ENCODE results near the gene TTC39C.
"Not testable (repeated sequence)": the region's sequence is repeated elsewhere in the genome, so short reads cannot be mapped to it uniquely, and the experiment has no call there.

The TTC39C gene

DNA sequence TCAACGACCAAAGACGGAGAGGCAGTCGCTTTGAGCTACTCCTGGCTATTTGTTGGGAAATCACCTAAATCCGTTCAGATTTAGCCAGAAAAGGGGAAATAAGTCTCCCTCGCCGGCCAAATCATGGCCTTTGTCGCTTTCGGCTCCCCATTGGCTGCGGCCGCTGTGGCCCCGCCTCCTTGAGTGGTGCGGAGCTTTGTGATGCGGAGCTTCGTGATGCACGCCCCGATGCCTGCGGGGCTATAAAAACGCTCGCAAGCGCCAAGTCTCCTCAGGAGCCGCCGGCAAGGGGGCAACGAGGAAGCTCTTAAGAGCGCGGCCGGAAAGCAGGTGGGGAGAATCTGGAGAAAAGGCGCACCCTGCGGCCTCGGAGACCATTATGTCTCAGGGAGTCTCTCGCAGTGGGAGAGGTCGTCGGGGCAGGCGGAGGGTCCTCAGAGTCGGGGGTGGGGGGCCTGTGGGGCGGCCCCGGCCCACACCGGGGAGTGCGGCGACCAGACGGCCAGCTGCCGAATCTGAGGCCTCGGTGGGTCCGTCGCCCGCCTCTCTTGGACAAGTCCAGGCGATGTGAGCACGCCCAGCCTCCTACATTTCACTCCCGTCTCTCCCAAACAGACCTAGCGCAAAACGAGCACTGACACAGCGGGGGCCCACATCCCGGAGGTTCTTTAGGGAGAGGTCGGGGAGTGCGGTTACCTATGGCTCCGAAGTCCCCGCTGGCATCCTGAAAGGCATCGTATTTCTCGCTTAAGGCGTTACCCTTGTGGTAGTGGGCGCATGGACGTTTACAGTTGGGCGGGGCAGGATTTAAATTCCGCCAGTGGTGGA is 124.4 kb downstream of the TTC39C start, which contains the start of gene CABYR:
CABYR (plus strand) TSS at position 274 of the 828 bp plus-strand sequence. CDS start 4,053 bp downstream, outside the sequence.
- DNase-seq = no peak

DNA sequence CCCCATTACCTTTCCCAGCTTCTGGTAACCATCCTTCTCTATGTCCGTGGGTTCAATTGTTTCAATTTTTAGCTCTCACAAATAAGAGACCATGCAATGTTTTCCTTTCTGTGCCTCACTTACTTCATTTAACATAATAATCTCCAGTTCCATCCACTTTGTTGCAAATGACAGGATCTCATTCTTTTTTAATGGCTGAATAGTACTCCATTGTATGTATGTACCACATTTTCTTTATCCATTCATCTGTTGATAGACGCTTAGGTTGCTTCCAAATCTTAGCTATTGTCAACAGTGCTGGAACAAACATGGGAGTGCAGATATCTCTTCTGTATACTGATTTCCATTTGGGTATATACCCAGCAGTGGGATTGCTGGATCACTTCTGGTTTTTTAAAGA is 126.1 kb downstream of the TTC39C start:
- DNase-seq = no peak

DNA sequence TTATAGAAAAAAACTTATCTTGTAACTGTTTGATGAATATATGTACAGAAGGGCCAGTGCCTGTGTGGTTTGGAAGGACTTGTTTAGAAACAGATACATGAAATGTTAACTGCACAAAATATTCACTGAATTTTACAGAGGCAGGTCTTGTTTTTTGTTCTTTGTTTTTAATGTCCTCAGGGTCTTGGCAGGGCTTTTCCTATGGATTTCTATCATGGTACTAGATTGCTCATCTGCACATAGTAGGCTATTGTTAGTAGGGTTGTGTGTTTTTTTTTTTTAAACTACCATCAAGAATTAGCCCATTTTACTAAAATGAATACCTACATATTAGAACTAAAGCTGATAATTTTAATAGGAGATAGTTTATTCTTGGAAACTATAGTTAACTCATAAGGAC is 127.8 kb downstream of the TTC39C start:
- no peak for DNase-seq

DNA sequence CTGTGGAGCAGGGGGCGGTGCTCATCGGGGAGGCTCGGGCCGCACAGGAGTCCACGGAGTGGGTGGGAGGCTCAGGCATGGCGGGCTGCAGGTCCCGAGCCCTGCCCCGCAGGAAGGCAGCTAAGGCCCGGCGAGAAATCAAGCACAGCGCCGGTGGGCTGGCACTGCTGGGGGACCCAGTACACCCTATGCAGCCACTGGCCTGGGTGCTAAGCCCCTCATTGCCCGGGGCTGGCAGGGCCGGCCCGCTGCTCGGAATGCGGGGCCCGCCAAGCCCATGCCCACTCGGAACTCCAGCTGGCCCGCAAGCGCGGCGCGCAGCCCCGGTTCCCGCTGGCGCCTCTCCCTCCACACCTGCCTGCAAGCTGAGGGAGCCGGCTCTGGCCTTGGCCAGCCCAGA is 135.0 kb downstream of the TTC39C start:
- DNase-seq = not testable (repeated sequence)

DNA sequence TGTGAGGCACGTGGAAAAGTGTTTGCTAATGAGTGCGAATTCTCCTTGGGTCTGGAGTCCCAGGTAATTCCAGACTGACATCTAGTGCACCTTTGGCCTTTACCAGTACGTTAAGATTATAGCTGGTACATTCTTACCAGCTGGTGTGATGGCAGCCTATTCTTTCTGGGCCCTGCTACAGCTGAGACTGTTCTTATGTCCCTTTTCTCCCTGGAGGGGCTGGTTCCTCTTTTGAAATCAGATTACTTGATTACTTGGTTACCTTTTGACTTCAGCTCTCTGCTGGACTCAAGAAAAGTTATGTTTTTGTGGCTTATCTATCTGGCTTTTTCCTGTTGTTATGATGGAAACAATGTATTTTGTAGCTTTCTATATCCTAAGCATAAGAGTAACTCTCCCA is 138.8 kb downstream of the TTC39C start:
- no peak for DNase-seq

DNA sequence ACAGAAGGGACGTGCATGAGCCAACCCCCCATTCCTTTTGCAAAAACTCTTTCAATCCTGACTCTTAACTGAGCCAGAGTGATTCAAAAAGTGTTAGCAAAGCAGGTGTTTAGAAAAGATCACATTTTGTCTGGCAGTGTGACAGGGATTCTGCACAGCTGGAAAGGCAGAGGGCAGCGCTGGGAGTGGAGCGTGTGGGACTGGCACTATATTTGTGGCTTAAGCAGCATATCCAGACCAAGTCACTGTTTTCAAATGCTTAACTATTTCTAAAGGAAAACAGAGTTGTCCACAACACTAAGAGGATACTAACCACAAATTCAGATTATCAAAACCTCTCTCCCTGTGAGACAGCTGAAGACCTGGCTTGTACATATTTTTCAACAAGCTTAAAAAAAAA is 143.3 kb downstream of the TTC39C start:
- DNase-seq = no peak

DNA sequence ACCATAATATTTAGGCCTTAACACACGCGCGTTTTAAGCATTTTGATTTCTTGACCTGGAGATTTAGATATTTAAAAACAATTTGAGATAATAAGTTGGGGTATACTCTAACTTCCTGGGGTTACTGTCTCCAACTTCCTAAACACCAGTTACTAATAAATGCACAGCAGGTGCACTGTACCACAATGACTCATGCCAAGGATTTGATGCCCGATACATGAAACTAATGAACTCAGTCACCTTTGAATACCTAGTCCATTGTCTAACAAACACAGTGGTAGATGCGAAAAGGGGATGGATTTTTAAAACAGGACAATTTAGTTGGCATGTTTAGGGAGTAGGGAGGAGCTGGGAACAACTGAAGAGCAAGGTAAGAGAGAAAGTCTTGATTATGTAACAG is 145.5 kb downstream of the TTC39C start:
- no peak for DNase-seq

DNA sequence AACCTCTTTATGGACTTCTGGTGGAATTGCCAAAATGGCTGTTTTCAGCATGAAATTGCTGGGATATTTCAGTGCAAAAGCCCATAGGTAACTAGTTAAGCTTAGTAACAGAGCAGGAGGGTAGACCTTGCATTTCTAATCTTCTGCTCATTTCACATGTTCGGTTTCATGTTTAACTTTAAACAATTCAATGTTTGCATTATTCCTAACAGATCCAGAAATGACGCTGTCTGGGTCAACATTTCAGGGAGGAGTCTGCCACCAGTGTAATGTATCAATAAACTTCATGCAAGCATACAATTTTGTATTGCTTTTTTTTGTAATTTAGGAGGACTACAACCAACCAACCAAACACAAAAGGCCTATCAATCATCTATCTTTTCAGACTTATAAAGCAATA is 146.8 kb downstream of the TTC39C start:
- no peak for DNase-seq

DNA sequence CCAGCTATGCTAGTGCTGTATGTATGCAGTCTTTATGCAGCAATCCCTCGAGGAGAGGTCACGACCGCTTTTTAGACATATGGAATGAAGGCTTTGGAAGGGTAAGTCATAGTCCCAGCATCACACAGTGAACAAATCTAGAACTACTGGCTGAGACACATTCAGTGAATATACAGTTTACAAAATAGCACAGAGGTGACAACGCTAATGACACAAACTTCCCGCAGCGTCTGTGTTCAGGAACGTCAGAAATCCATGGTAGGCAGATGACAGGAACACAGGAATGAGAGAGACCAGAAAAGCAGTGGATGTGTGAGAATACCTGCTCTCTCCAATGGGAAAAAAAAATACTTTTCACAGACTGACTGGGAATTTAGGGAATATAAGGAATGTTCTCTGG is 153.9 kb downstream of the TTC39C start:
- no peak for DNase-seq

DNA sequence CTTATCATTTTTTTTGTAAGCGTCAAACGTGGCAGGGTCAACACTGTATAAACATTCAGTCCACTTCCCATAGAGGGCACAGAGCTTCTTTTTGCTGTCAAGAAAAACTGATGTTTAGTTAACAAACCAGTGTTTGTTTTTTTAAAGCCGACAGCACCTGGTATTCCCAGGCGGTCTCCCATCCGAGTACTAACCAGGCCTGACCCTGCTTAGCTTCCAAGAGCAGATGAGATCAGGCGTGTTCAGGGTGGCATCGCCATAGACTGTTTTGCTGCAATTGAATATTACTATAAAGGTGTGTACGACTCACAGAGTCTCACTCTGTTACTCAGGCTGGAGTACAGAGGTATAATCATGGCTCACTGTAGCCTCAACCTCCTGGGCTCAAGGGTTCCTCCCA is 155.8 kb downstream of the TTC39C start:
- DNase-seq = no peak

DNA sequence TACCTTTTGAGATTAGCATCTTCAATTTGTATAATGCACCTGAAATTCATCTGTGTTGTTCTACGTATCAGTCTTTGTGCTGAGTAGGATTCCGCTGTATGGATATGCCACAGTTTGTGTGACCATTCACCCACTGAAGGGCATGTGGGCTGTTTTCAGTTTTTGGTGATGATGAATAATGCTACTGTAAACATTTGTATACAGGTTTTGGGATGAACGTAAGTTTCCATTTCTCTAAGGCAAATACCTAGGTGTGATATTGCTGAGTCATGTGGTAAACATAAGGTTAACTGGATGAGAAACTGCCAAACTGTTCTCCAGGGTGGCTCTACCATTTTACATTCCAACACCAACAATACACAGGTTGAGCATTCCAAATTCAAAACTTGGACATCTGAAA is 159.4 kb downstream of the TTC39C start:
- DNase-seq = no peak

DNA sequence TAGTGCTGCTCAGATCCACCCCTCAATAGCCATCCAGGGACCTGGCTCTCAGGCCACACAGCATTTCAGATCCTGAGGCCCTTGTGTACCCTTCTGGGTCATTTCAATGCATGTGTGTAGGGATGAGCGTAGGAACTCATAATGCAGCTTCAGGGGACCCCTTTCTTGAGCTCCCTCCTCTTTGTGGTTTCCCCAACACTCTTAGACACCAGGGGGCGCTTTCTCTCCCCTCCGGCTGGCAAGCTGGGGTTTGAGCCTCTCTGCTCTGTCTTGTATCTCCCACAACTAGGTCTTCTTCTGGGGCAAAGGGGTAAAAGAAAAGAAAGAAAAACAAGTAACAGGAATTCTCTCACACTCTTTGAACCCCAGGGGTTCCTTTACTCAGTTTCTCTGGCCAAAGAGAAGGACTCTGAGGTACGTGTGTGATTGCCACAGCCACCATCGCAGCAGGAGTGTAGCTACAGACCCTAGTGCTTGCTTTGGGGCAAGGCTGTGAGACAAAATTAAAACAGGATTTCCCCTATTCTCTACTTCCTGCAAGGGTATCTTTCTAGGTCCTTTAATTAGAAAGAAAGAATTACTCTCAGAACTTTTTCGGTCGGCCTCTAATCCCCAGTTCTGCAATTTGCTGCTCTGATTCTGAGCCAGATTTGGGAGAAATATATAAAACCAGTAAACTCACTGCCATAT is 162.3 kb downstream of the TTC39C start:
- peak; percentile 77 for DNase-seq

DNA sequence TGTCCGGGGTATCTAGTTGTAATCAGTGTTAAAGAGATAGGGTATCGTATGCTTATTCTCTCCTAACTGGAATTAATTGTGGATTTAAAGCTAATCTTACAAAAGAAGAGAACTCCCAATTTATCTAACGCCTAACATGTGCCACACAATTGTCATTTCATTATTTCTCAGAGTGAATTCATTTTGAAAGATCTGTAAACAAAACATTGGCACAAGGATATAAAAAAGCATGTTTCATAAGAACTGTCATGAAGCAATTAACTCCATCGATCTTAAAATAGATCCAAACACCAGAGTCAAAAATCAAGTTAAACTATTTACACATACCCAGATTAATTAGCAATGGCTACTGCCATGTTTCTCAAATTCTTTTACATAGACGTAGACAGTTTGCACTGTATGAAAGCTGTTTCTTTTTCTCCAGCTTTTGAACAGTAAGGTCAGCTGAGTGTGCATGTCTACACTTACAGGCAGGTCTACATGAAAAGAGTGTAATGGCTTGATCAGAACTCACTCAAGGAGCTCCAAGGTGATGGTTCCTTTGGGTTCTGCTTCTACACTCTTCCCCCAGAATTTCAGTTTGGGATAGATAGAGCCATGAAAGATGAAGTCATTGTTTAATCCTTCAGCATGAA is 163.1 kb downstream of the TTC39C start:
- DNase-seq = no peak

DNA sequence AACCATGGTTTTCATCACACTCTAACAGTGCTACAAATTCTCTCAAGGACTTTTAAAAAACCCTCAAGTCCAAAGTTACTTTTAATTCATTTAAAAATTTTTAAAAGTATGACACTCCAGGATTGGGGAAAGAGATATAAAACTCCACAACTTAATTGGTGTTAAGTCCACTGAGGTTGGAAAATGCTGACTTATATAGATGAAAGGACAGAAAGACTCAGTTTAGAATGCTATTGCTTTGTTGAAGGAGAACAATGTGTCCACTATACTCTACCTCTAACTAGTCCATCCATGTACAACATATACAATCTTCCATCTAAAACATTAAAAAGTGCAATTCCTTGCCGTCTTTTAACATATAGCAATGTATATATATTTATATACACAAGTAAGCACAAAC is 165.5 kb downstream of the TTC39C start:
- no peak for DNase-seq

DNA sequence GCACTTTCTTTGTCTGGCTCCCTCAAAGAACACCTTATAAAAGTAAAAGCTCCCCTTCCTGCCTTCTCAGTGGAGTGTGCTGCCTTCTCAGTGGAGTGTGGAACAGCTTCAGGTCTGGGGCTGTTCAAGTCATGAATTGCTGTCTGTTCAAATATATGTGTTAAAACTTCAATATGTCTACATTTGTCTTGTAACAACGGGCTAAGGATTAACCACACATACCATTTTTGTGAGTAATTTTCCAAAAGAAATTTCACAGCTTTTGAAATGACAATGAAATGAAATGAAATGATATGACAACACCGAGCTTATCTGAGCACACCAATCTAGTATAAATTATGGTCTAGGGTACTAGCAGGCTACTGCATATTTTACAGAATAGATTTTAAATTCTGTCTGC is 167.3 kb downstream of the TTC39C start:
- DNase-seq = no peak

Measured in OCI-M1 (cell line).